Skeletal muscle cell (primary cell): ENCODE data around the gene GDF9.

Experiments
- DNase-seq: peaks from one replicate; pipeline ENCODE4 v3.0.0-alpha.2; 2010; ENCODE audit warnings: low read depth
- H3K4me3 ChIP-seq: 2 replicates; pipeline ENCODE4 v1.5.1; 2011; ENCODE audit warnings: low read depth, mild to moderate bottlenecking, control low read depth, low read length, moderate library complexity

The GDF9 gene, protein sequence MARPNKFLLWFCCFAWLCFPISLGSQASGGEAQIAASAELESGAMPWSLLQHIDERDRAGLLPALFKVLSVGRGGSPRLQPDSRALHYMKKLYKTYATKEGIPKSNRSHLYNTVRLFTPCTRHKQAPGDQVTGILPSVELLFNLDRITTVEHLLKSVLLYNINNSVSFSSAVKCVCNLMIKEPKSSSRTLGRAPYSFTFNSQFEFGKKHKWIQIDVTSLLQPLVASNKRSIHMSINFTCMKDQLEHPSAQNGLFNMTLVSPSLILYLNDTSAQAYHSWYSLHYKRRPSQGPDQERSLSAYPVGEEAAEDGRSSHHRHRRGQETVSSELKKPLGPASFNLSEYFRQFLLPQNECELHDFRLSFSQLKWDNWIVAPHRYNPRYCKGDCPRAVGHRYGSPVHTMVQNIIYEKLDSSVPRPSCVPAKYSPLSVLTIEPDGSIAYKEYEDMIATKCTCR

DNA sequence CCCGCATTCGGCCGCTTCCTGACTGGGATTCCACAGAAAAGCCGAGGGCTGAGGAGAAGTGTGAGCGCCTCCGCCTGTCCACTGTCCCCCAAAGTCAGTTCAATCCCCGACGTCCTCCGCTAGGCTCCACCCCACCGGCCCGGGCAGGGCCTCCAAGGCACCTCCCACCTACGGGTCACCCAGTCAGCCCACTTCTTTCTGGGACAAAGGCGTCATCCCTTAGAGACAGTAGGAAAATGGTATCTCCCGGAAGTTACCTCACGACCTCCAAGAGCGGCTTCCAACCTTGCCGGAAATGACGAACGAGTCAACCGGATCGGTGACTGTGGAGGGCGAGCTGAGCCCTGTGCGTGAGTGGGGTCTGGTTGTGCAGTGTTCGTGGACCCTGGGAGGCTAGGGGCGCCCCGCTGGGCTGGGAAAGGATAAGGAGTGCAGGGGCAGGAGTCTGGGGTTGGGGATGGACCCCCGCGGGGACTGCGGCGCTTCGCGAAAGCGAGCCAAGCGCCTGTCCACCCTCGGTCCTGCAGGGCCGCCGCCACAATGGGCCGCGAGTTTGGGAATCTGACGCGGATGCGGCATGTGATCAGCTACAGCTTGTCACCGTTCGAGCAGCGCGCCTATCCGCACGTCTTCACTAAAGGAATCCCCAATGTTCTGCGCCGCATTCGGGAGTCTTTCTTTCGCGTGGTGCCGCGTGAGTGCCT is at the start of gene GDF9, which contains the start of gene UQCRQ:
TSS of gene GDF9 (minus strand) at position 128 of the 704 bp plus-strand sequence. CDS start 1,936 bp downstream, outside the sequence.
TSS of gene UQCRQ (plus strand) at position 301 of the 704 bp plus-strand sequence. CDS start at position 541, 240 bp downstream.
- peak; percentile 99 for DNase-seq
- H3K4me3 ChIP-seq, result peak within 1 kb of the TSS; percentile 78

DNA sequence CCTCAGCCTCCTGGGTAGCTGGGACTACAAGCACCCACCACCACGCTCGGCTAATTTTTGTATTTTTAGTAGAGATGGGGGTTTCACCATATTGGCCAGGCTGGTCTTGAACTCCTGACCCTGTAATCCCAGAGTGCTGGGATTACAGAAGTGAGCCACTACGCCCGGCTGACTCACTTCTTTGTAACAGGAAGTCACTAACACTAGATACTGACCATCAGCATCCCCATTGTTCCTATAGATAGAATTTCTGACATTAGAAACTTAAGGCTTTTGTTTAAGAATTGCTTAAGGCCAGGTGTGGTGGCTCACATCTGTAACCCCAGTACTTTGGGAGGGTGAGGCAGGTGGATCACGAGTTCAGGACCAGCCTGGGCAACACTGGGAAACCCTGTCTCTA is 49.4 kb upstream of the GDF9 start:
- no peak for DNase-seq
- no peak overlapping the region for H3K4me3 ChIP-seq

DNA sequence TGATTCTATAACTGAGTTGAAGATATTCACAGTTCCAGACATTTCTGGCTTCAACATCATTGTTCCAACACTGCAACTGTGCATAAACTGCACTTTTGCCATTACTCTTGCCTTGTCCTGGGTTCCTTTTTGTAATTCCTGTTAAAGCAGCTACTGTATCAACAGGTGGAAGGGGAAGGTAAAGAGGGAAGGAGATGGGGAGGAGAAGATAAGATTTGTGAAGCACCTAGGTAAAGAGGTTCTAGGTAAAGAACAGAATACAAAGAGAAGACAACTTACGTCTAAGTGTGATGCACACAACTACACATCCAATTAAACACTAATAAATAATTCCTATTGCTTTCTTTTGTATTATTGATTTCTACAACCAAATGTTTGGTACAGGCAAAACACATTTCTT is 43.4 kb upstream of the GDF9 start:
- no peak for DNase-seq

DNA sequence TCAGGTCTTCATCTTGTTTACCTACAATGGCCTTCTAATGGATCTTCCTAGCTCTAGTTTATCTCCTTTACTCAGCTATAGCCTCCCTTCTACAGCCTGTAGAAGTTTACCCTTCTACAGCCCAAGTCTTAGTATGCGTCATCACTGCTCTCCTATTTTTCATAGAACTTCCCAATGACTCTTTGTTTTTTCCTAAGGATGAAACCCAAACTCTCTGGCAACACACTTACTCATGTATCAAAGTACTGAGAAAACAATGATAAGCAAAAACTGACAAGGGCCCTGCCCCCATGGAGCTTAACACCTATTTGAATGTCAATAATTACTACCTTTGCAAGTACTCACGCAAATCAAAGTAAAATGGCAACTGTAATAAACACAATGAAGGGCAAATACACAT is 40.9 kb upstream of the GDF9 start:
- H3K4me3 ChIP-seq, result no peak overlapping the region
- DNase-seq, result no peak

More for the DNA sequence above, 43.4 kb upstream of the GDF9 start:
- H3K4me3 ChIP-seq, result no peak overlapping the region

DNA sequence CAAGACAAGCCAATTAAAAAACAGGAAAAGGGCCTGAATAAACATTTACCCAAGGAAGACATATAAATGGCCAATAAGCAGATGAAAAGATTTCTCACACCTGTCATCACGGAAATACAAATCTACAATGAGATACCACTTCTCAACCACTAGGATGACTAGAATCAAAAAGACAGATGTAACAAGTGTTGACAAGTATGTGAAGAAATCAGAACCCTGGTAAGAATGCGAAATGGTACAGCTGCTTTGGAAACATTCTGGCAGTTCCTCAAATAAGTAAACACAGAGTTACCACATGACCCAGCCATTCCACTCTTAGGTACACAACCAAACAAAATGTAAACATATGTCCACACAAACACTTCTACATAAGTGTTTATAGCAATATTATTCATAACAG is 39.7 kb upstream of the GDF9 start:
- no peak overlapping the region for H3K4me3 ChIP-seq
- peak; percentile 9 for DNase-seq

DNA sequence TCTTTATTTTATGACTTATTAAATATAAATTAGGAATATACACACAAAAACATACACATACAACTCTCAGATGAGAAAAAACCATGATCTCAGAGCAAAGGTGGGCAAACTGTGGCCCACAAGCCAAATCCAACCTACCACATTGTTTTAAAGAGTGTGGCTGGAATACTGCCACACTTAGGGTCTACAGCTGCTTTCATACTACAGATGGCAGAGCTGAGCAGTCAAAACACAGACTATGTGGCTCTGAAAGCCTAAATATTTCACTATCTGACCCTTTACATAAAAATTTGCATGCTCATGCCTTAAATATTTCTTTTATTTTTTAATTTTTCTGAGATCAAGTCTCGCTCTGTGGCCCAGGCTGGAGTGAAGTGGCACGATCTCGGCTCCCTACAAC is 35.5 kb upstream of the GDF9 start:
- H3K4me3 ChIP-seq, result no peak overlapping the region
- no peak for DNase-seq

DNA sequence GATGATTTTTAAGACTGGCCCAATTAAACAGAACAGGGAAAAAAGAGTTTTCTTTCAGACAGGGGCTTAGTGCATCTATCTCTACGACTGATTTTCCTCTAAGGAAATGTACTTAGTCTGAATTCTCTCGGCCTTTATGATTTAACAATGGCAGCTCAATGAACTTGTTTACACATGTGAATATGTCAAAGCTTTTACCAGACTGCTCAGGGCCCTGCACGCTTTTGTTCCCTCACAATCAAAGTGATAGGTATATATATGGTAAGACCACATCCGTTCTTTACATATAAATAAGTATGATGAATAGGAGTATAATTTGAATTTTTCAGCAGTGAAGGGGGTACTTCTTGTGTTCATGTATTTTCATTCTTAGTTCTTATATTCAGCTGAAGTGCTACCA is 34.8 kb upstream of the GDF9 start:
- DNase-seq, result no peak
- no peak overlapping the region for H3K4me3 ChIP-seq

DNA sequence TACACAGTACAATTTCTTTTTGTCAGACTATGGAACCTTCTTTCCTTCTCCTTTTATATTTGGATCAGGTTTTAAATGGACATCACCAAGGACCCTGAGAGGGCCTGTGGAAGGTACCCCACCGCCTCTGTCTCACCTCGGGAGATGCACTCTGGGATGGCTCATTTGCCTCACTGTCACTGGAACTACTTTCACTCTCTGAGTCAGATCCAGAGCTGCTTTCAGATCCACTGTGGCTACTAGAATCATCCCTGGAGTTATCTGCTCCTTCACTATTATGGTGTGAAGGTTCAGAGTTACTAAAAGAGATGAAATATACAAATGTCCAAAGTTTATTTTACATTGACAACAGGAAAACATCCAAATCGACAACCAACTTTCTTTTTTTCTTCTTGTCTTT is 31.8 kb upstream of the GDF9 start:
- no peak for DNase-seq

DNA sequence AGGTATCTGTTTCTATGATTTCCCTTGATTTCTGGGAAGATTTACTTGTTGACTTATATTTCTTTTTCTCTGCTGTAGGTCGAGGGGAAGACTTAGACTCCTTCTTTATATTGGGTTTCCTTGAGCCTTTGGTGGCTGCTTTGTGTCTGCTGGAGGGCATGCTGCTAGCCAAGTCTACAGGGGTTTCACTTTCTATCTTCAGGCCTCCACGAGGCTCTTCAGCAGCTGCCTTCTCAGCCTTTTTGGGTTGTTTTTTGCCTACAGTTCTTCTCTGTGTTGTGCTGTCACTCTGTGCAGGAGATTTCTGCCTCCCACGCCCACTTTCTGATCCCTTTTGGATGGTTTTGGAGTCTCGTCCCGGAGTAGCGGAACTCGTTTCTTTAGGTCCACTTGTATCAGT is 30.4 kb upstream of the GDF9 start:
- H3K4me3 ChIP-seq, result no peak overlapping the region
- DNase-seq, result no peak

More for the DNA sequence above, 31.8 kb upstream of the GDF9 start:
- no peak overlapping the region for H3K4me3 ChIP-seq

DNA sequence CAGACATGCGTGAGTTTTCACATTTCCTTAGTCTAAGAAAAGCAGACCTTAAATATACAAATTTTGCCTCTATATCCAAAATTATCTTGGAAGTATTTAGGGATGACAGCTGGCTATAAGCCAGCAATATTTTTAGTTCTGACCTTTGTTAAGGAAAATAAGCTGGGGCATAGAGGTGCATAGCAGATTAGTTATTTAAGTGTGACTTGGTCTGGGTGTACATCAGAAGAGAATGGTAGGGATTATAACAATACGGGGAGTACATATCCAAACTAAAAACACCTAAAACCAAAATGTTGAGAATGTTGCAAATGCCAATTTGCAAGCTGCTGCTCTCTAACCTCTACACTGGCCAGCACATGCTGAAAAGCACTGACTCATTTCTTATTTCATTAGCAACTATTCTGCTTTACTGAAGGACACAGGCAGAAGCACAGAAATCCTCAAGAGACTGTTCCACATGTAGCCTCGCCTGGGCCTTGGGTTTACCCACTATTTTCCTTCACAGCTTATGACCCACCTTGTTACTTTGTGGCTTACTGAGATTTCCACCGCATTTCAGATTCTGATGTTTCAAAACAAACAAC is 29.5 kb upstream of the GDF9 start:
- no peak overlapping the region for H3K4me3 ChIP-seq
- no peak for DNase-seq

DNA sequence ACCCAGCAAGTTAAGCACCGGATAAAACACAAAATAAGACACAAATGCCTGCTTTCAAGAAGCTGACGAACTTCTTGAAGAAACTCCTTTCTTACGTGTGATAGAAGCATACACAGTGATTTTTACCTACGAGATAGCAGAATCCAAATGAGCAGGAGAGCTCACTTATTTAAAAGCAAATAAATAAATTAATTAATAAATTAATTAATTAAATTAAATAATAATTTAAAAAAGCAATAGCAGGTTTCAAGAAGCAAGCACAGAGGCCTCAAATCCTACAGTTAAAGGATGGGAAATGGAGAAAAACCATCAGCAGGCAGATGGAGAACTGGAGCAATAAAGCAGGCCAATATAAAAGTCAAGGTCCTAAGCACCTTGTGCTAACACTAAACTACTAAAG is 24.5 kb upstream of the GDF9 start:
- DNase-seq, result no peak

DNA sequence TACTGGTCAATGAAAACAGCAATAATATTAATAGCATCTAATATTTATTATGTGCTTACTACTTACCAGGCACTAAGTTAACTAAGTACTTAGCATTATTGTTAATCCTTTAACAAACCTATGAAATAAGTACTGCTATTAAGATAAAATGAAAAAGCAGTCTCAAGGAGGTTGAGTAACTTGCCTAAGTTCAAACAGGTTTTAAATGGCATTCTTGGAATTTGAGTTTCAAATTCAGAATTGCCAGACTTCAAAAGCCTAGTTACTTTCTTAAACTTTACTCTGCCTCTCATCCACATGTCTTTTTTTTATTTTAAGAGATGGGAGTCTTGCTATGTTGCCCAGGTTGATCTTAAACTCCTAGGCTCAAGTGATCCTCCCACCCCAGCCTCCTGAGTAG is 23.2 kb upstream of the GDF9 start:
- H3K4me3 ChIP-seq, result no peak overlapping the region
- DNase-seq, result no peak

More for the DNA sequence above, 24.5 kb upstream of the GDF9 start:
- H3K4me3 ChIP-seq, result no peak overlapping the region

DNA sequence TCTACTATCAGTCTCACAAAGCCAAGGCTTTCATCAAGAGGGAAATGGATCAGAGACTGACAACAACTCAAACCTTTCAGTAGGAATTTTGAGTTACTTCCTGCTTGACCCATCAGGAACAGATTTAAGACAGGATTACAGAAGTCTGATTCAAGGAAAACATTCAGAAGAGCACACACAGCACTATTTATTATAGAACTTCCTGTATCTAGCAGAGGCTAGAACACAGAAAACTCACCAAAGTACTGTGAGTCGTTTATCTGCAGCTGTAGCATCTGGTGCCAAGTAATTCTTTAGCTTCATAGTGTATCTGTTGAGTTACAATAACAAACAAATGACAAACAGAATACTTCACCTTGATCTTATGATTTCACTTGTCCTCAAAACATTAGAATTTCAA is 21.0 kb upstream of the GDF9 start:
- H3K4me3 ChIP-seq, result no peak overlapping the region
- no peak for DNase-seq

DNA sequence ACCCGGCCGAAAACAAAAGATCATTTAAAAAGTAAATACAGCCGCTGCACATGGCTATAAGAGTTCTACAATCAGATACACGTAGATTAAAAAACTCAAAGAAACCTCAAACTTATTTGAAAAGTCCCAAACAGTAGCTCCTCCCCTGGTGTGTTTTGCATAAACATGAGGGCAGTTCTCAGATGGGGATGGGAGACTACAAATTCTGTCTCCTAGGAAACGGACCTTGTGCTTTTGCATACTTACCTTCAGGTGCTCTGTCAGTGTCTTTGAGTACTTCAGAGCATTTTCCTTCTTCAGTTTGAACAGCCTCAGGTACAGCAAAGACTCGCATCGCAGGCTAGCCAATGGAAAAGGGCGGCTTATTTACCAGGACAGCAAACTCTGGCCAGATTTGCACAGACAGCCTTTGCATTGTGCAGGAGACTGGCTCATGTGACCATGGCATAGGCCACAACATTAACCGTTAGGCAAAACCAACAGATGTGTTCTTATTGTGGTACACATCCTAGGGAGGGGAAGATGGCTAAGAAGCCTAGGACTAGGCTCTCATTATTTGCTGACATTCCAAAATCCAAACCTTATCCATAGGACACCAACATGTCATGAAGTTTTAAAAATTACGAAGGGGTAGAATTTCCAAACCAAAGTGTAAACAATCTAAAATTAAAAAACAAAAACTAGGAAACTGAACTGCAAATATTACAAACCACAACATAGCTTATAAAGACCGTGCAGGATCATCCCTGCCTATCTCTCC is 20.0 kb upstream of the GDF9 start:
- H3K4me3 ChIP-seq, result no peak overlapping the region

DNA sequence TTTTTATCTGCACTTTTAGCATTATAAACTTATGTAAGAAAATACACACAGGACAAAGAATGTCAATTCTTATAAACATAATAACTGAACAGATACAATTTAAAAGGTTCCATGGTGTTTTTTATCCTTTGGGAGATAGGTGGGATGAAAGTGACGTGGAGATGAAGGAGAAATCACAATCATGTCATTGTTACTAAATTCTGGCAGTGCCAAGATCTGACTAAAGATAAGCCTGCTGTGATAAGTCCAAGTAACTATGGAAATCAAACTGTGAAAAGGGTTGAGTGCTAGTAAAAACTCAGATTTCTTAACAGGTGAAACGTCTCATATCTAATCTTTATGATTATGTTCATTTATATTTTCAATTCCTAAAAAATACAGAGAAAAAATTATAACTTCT is 18.3 kb upstream of the GDF9 start:
- no peak overlapping the region for H3K4me3 ChIP-seq
- DNase-seq, result no peak

More for the DNA sequence above, 20.0 kb upstream of the GDF9 start:
- no peak for DNase-seq

DNA sequence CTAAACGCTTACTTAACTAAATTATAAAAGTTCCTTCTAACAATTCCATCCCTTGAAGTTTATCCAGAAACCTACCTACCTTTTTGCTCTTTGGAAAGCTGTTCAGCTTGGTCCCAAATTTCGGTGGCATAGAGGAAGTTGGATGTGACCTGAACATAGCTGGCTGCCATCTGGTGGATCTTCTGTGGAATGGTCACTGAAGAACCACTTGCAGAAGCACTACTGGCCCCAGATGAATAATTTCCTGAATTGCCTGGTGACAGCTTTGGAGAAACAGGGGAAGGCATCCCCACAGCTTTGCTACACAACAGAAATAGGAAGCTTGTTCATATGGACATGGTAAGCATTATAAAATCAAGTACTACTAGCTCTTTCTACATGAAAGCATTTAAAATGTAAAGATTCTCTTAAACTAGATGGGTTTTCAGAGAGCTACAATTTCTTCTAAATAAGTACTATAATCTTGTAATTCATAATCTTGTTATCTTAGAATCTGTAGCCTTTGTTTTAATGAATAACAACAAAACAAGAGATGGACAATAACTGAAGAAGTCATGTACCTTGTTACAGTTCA is 17.1 kb upstream of the GDF9 start:
- DNase-seq, result no peak
- H3K4me3 ChIP-seq, result no peak overlapping the region

DNA sequence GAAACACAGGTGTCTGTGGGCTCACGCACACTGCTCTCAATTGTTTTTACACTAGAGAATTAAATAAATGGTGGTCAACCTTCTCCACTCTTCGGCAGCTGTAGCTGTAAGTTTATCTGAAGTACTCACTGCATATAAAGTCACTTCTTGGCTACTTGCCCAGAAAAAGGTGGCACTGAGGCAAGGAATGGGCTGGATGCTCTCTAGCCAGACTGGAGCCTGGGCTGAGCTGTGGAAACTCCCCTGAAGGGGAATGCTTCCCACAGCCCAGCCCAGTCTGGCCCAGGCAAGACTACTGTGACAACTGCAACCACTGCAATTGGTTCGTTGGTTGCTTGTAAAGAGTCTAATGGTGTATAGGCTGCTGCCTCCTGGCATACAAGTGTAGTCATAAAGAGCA is 11.7 kb upstream of the GDF9 start:
- no peak overlapping the region for H3K4me3 ChIP-seq
- DNase-seq, result peak; percentile 25

DNA sequence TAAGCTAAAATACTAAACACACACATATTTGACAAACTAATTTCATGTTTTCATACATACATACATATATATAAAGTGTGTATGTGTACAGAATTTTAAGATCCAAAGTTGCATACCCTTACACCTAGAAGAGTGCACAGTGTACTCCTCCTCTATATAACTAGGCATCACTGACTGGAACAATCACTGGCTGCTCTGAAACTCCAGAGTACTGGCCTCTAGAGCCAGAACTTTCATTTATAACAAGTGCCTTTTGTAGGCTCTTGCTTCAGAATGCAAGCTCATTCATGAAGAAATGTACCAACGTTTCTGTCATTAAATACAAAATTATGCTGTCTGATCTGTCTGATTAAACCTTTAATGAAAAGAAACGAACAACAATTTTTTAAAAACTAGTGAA is 11.2 kb upstream of the GDF9 start:
- DNase-seq, result no peak
- no peak overlapping the region for H3K4me3 ChIP-seq

DNA sequence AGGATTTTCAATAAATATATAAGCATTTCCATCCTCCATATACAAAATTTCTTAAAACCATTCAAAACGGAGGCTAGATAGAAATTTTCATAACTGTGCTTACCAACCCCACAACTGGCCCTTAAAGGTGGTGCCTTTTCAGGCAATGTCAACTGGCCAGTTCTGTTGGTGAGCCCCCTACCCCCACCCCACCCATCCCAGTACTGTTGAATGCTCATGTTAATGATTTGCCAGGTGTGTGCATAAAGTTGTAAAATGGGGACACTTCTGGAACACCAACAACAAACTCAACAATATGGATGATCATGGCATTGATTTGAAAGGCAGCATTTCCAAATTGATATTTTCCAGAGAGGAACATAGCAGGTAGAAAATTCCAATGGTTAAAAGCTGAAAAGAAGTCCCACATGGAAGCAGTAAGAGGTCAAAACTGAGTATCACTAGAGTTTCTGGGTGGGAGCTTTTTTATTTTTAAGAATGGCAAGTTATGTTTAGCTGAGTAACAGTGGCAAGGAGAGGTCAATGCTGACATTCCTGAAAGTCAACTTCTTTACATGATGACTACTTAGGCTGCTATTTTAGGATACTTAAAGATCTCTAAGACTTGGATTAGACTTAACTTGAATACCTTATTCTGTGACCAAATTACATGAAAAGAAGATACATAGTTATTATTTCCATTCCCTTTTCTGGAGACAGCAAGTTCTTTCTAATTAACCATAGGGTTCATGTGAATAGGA is 9.9 kb upstream of the GDF9 start:
- DNase-seq, result no peak
- H3K4me3 ChIP-seq, result no peak overlapping the region
